NB4 (cell line): ENCODE results near the gene BICRAL.

Experiments
- CTCF ChIP-seq: IDR thresholded peaks from one replicate; pipeline ENCODE4 v1.5.1; 2012; ENCODE audit warnings: low read depth, low read length
- POLR2A ChIP-seq: IDR thresholded peaks from 2 replicates; pipeline ENCODE4 v1.6.1; 2011; ENCODE audit warnings: mild to moderate bottlenecking; ENCODE audit not compliant: insufficient read length; ENCODE audit errors: extremely low read depth

- TF ChIP-seq CTCF (no peak), POLR2A (no peak)
Observed at GRCh38 chr6:42891199-42891722, 109.4 kb downstream of the BICRAL start.
